Activated T-cell treated with anti-CD3 and anti-CD28 coated beads, Interleukin-2, amount 50 U/mL, for 24 hours (primary cell): ENCODE measurements around the gene NANOS2.

ENCODE experiments used
- DNase-seq: peaks from one replicate; pipeline ENCODE4 v3.0.0-alpha.2; 2020
- H3K27ac Mint-ChIP-seq: 2 replicates; pipeline ENCODE4 v1.8.0; 2020; ENCODE audit warnings: mild to moderate bottlenecking, mixed read lengths
- H3K27me3 Mint-ChIP-seq: 2 replicates; pipeline ENCODE4 v1.8.0; 2020; ENCODE audit warnings: mixed read lengths
- H3K36me3 Mint-ChIP-seq: 2 replicates; pipeline ENCODE4 v1.8.0; 2020; ENCODE audit warnings: low read depth, mixed read lengths
- H3K4me1 Mint-ChIP-seq: 2 replicates; pipeline ENCODE4 v1.8.0; 2020; ENCODE audit warnings: low read depth, mixed read lengths
- H3K4me3 Mint-ChIP-seq: 2 replicates; pipeline ENCODE4 v1.8.0; 2020; ENCODE audit warnings: mild to moderate bottlenecking, moderate library complexity, mixed read lengths
- H3K9me3 Mint-ChIP-seq: 2 replicates; pipeline ENCODE4 v1.8.0; 2020; ENCODE audit warnings: mixed read lengths

The NANOS2 gene

GRCh38 chr19:45863840-45864628 lies 50.5 kb downstream of the NANOS2 start, which contains the start of gene FOXA3:
Gene FOXA3 (plus strand): TSS chr19:45864326. CDS start chr19:45864457, 131 bp downstream.
- Mint-ChIP-seq H3K9me3 (no peaks in the 10 kb centered on the region), H3K4me3 (peak within 1 kb of the TSS; percentile 97), H3K27me3 (peaks cover 26% of the 10 kb centered on the region), H3K4me1 (peaks cover 26% of the 10 kb centered on the region), H3K36me3 (peaks cover 32% of the 10 kb centered on the region), H3K27ac (peak within 1 kb of the TSS; percentile 98)
- peak; percentile 76 for DNase-seq

- H3K36me3 Mint-ChIP-seq: peaks cover 38% of the 10 kb centered on the region
- H3K27me3 Mint-ChIP-seq: peaks cover 26% of the 10 kb centered on the region
- H3K9me3 Mint-ChIP-seq: no peaks in the 10 kb centered on the region
- peak overlapping the region; percentile 98 for H3K27ac Mint-ChIP-seq
- H3K4me1 Mint-ChIP-seq: peaks cover 27% of the 10 kb centered on the region
- peak overlapping the region; percentile 97 for H3K4me3 Mint-ChIP-seq
- no peak for DNase-seq
Measured at GRCh38 chr19:45863335-45863839, 51.2 kb downstream of the NANOS2 start.
